ENCODE data around the gene GPR55.
A peak's percentile ranks its signal among the peaks of the same experiment; 100 is the strongest.

GPR55 gene

DNA sequence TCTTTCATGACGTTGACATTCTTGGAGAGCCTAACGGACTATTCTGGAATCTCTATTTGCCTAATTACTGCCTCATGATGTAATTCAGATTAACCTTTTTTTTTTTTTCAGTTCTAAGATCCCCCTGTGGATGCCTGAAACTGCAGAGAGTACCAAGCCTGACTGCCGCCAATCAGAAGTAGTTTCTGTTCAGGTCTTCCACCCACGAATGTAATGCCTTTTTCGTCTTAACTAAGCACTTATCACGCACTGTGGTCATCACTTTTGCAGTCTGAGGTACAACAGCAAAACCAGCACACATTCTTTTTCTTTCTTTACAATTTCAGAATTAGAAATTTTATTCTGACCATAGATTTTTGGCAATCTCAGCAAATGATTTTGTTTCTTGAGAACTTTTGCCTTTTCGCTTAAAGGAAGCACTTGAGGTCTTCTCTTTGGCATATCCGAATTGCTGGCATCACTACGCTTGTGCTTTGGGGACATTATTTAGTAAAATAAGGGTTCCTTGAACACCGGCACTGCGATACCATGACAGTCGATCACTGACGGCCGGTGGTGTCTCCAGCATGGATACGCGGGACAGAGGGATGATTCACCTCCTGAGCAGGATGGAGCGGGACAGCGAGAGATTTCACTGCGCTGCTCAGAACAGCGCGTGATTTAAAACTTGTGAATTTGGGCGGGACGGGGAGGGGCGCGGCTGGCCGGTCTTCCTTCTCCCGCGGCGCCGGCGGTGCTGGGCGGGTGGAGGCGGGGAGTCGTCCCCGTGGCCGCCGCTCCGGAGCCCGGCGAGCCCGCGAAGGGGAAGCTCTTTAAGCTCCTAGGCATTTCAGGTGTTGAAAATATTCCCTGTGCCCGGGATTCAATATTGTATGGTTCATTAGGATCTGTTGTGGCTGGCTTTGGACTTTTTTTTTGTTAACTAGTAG, 32.0 kb upstream of the GPR55 start:
- H3K9me3 Mint-ChIP-seq = no peaks in the 10 kb centered on the region
- peaks cover 14% of the 10 kb centered on the region for H3K4me1 Mint-ChIP-seq (ENCODE audit: low read depth)
- H3K27ac Mint-ChIP-seq = peak overlapping the region; percentile 71
- H3K4me3 Mint-ChIP-seq = peak overlapping the region; percentile 86
- peaks cover 2% of the 10 kb centered on the region for H3K36me3 Mint-ChIP-seq (ENCODE audit: low read depth)
- H3K27me3 Mint-ChIP-seq (ENCODE audit: low read depth) = peaks cover 87% of the 10 kb centered on the region

GRCh38 chr2:230955163-230955737, 30.2 kb upstream of the GPR55 start:
- Mint-ChIP-seq H3K9me3 (no peaks in the 10 kb centered on the region), H3K4me1 (ENCODE audit: low read depth) (peaks cover 14% of the 10 kb centered on the region)

DNA sequence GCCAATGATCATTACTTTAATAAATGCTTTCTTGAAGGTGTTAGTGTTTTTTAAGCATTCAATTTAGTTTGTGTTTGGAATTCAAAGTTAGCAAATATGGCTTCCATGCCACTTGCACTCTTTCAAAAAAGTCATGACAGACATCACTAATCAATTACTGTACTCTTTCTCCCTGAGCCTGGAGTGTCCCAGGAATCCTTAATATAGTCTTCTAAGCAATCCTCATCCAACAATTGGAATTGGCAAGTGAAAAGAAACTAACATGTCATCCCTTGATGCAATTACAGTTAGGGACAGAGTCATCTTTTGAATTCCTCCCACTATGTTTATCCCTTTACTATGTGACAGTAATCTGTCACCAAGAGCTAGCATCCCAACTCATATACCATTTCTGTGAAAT, 29.7 kb upstream of the GPR55 start:
- peaks cover 14% of the 10 kb centered on the region for H3K4me1 Mint-ChIP-seq (ENCODE audit: low read depth)
- no peak overlapping the region for H3K27ac Mint-ChIP-seq
- no peaks in the 10 kb centered on the region for H3K9me3 Mint-ChIP-seq
- H3K36me3 Mint-ChIP-seq (ENCODE audit: low read depth) = peaks cover 2% of the 10 kb centered on the region
- H3K4me3 Mint-ChIP-seq = no peak overlapping the region
- peaks cover 77% of the 10 kb centered on the region for H3K27me3 Mint-ChIP-seq (ENCODE audit: low read depth)

More at GRCh38 chr2:230955163-230955737, 30.2 kb upstream of the GPR55 start:
- peaks cover 81% of the 10 kb centered on the region for H3K27me3 Mint-ChIP-seq (ENCODE audit: low read depth)
- no peak overlapping the region for H3K27ac Mint-ChIP-seq
- H3K4me3 Mint-ChIP-seq = no peak overlapping the region
- peaks cover 2% of the 10 kb centered on the region for H3K36me3 Mint-ChIP-seq (ENCODE audit: low read depth)

DNA sequence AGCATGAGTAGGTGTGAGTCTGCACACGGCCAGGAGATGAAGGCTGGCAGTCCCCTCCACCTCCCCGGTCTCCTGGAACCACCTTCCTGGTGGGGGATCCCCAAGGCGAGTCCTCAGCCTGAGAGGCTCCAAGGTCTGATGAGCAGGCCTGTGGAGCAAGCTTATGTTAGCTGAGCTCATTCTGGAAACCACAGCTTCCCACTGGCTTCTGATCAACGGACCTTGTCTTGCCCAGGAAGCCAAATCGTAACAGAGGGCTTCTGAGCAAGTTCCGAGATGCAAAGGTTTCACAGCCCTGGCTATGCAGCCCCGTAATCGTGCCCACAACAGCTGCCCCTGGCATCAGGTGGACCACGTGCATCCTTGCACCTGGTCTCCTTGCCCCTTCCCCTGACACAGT, 28.8 kb upstream of the GPR55 start:
- Mint-ChIP-seq H3K36me3 (ENCODE audit: low read depth) (peaks cover 2% of the 10 kb centered on the region), H3K27me3 (ENCODE audit: low read depth) (peaks cover 68% of the 10 kb centered on the region), H3K4me1 (ENCODE audit: low read depth) (peaks cover 14% of the 10 kb centered on the region), H3K4me3 (no peak overlapping the region), H3K9me3 (no peaks in the 10 kb centered on the region), H3K27ac (no peak overlapping the region)

GRCh38 chr2:230952226-230952956, 27.3 kb upstream of the GPR55 start:
- peaks cover 7% of the 10 kb centered on the region for H3K4me1 Mint-ChIP-seq (ENCODE audit: low read depth)
- no peaks in the 10 kb centered on the region for H3K9me3 Mint-ChIP-seq
- H3K36me3 Mint-ChIP-seq (ENCODE audit: low read depth) = peaks cover 2% of the 10 kb centered on the region
- H3K27me3 Mint-ChIP-seq (ENCODE audit: low read depth) = peaks cover 55% of the 10 kb centered on the region
- no peak overlapping the region for H3K27ac Mint-ChIP-seq
- H3K4me3 Mint-ChIP-seq = no peak overlapping the region

GRCh38 chr2:230951396-230951795, 26.4 kb upstream of the GPR55 start:
- Mint-ChIP-seq H3K36me3 (ENCODE audit: low read depth) (no peaks in the 10 kb centered on the region), H3K9me3 (no peaks in the 10 kb centered on the region), H3K4me3 (no peak overlapping the region), H3K27me3 (ENCODE audit: low read depth) (peaks cover 45% of the 10 kb centered on the region), H3K27ac (no peak overlapping the region), H3K4me1 (ENCODE audit: low read depth) (no peaks in the 10 kb centered on the region)

DNA sequence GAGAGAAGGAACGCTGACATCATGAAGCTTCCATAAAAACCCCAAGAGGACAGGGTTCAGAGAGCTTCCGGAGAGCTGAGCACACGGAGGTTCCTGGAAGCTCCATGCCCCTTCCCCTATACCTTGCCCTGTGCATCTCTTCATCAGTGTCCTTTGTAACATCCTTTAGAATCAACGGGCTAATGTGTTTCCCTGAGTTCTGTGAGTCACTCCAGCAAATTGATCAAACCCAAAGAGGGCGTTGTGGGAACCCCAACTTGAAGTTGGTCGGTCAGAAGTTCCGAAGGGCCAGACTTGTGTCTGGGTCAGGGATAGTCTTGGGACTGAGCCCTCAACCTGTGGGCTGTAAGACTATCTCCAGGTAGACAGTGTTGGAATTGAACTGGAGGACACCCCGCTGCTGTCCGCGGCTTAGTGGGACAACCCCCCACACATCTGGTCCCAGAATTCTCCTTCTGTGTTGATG, 25.9 kb upstream of the GPR55 start:
- Mint-ChIP-seq H3K27me3 (ENCODE audit: low read depth) (peaks cover 48% of the 10 kb centered on the region), H3K27ac (no peak overlapping the region), H3K4me1 (ENCODE audit: low read depth) (no peaks in the 10 kb centered on the region), H3K9me3 (no peaks in the 10 kb centered on the region), H3K36me3 (ENCODE audit: low read depth) (no peaks in the 10 kb centered on the region), H3K4me3 (no peak overlapping the region)

DNA sequence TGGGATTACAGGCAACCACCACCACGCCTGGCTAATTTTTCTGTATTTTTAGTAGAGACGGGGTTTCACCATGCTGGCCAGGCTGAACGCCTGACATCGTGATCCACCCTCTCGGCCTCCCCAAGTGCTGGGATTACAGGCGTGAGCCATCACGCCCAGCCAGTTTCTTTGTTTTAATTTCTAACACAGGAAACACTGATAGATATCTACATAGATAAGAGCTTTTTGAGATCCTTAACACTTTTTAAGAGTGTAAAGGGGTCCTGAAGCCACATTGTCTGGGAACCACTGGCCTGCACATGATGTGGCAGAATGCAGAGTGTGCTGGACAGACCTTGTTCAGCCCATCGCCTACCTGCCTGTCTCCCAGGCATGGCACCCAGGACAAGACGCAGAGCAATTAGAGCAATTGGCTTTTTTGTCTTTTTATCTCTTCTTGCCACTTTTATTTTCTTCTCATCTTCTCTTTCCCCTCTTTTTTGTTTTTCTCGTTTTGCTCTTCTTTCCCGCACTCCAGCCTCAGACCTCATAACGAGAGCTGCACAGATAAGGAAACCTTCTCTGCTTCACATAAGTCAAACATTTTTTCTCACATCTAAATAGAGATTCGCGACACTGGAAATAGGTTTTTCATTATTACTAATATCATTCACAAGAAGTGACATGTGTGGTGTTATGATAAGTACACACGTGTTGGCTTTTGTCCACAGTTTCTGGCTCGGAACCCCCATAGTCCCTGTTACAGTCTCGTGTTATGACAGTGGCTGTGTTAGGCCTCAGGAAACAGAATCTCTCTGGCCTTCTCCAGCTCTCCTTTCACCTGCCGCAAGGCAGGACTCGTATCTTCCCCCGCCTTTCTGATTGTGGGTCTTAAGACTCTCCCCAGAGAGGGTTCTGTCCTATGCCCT, 25.2 kb upstream of the GPR55 start:
- no peaks in the 10 kb centered on the region for H3K4me1 Mint-ChIP-seq (ENCODE audit: low read depth)
- no peaks in the 10 kb centered on the region for H3K36me3 Mint-ChIP-seq (ENCODE audit: low read depth)
- no peaks in the 10 kb centered on the region for H3K9me3 Mint-ChIP-seq
- peaks cover 49% of the 10 kb centered on the region for H3K27me3 Mint-ChIP-seq (ENCODE audit: low read depth)
- H3K27ac Mint-ChIP-seq = no peak overlapping the region
- H3K4me3 Mint-ChIP-seq = no peak overlapping the region

GRCh38 chr2:230947908-230948365, 22.9 kb upstream of the GPR55 start:
- H3K4me1 Mint-ChIP-seq (ENCODE audit: low read depth) = peaks cover 3% of the 10 kb centered on the region
- no peak overlapping the region for H3K27ac Mint-ChIP-seq
- H3K4me3 Mint-ChIP-seq = no peak overlapping the region
- H3K27me3 Mint-ChIP-seq (ENCODE audit: low read depth) = peaks cover 46% of the 10 kb centered on the region
- no peaks in the 10 kb centered on the region for H3K9me3 Mint-ChIP-seq
- no peaks in the 10 kb centered on the region for H3K36me3 Mint-ChIP-seq (ENCODE audit: low read depth)

DNA sequence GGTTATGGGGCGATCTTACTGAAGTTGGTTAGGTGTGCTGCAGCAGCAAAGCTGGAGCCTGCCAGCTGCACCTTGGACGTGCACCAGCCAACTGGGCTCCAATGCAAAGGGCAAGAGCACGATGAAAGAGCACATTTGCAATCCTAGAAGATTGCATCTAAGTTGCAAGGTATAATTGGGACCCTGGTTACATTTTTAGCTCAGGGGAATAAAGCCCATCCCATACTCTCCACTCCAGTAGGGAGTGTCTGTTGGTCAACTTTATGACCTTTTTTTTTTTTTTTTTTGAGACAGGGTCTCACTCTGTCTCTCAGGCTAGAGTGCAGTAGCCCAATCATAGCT, 22.2 kb upstream of the GPR55 start:
- Mint-ChIP-seq H3K36me3 (ENCODE audit: low read depth) (no peaks in the 10 kb centered on the region), H3K27ac (no peak overlapping the region), H3K4me3 (no peak overlapping the region), H3K27me3 (ENCODE audit: low read depth) (peaks cover 42% of the 10 kb centered on the region), H3K4me1 (ENCODE audit: low read depth) (peaks cover 3% of the 10 kb centered on the region), H3K9me3 (no peaks in the 10 kb centered on the region)

- Mint-ChIP-seq H3K27ac (no peak overlapping the region), H3K36me3 (ENCODE audit: low read depth) (no peaks in the 10 kb centered on the region), H3K27me3 (ENCODE audit: low read depth) (peaks cover 46% of the 10 kb centered on the region), H3K4me1 (ENCODE audit: low read depth) (peaks cover 3% of the 10 kb centered on the region), H3K4me3 (no peak overlapping the region), H3K9me3 (no peaks in the 10 kb centered on the region)
Measured at GRCh38 chr2:230946429-230947234, 21.6 kb upstream of the GPR55 start.

DNA sequence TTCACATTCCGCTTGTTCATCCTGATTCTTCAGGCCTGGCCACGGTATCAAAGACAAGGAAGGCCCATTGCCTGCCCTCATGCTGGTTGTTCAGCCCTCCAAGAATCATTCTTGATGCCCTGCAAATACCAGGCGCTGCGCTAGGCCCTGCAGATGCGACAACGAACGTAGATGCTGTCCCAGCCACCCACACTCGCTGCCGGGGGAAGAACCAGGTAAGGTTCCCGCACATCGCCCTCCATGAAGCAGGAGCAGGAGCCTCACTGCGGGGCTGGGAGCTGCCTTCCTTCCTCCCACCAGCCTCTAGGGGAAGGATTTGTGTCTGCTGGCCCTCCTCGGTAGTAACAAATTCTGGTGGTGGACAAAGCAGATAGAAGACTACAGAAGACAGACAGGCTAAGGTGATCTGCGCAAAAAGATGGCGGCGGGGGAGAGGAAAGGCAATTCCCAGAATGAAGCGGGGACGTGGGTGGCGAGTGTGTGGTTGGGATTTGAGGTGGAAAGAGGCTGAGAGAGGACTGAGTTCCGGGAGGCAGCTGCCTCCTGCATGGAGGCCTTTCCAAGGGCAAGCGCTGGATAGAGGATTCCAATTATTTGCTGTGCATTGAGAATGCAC, 19.8 kb upstream of the GPR55 start:
- peaks cover 3% of the 10 kb centered on the region for H3K4me1 Mint-ChIP-seq (ENCODE audit: low read depth)
- H3K27ac Mint-ChIP-seq = no peak overlapping the region
- H3K27me3 Mint-ChIP-seq (ENCODE audit: low read depth) = peaks cover 32% of the 10 kb centered on the region
- no peaks in the 10 kb centered on the region for H3K9me3 Mint-ChIP-seq
- H3K36me3 Mint-ChIP-seq (ENCODE audit: low read depth) = no peaks in the 10 kb centered on the region
- H3K4me3 Mint-ChIP-seq = no peak overlapping the region

GRCh38 chr2:230944123-230944653, 19.1 kb upstream of the GPR55 start:
- Mint-ChIP-seq H3K27ac (no peak overlapping the region), H3K27me3 (ENCODE audit: low read depth) (peaks cover 36% of the 10 kb centered on the region), H3K9me3 (no peaks in the 10 kb centered on the region), H3K36me3 (ENCODE audit: low read depth) (no peaks in the 10 kb centered on the region), H3K4me1 (ENCODE audit: low read depth) (peaks cover 3% of the 10 kb centered on the region), H3K4me3 (no peak overlapping the region)

Data from T-helper 1 cell treated with Interleukin-12 subunit alpha and Interleukin-12 subunit beta and Interleukin-4 antibody, amounts not matched to agents 30 μg/mL and 1 μg/mL, for 36 hours (primary cell).